Liver (tissue), 3 donors: ENCODE measurements around the gene PLEKHF1.

ENCODE experiments used
- ATF3 ChIP-seq: IDR thresholded peaks from 2 replicates; pipeline ENCODE4 v1.6.1; 2016; ENCODE audit warnings: antibody characterized with exemption
- CTCF ChIP-seq: fragments of 150-350 bp; IDR thresholded peaks from 2 replicates; pipeline ENCODE4 v1.5.1; 2017; ENCODE audit warnings: improper control_type of control experiment, low read depth, low read length; ENCODE audit not compliant: missing input control
- EGR1 ChIP-seq, 2 donors: IDR thresholded peaks; 2 replicates each; pipeline ENCODE4 v1.6.1; 2016 to 2018; ENCODE audit warnings: antibody characterized with exemption in 2 of 2, low read depth in 2 of 2
- GABPA ChIP-seq, 2 donors: IDR thresholded peaks in 1 of 2; conservative IDR thresholded peaks in 1 of 2; 2 replicates each; pipeline ENCODE4 v1.6.1; 2016; ENCODE audit warnings: antibody characterized with exemption in 2 of 2, mild to moderate bottlenecking in 1 of 2, moderate library complexity in 1 of 2
- MAX ChIP-seq: IDR thresholded peaks from 2 replicates; pipeline ENCODE4 v1.6.1; 2016; ENCODE audit warnings: antibody characterized with exemption
- RAD21 ChIP-seq, 2 donors: IDR thresholded peaks; 2 replicates each; pipeline ENCODE4 v1.6.1; 2016; ENCODE audit warnings: antibody characterized with exemption in 2 of 2, mild to moderate bottlenecking in 2 of 2
- SP1 ChIP-seq: IDR thresholded peaks from 2 replicates; pipeline ENCODE4 v1.6.1; 2018; ENCODE audit warnings: antibody characterized with exemption, mild to moderate bottlenecking
- YY1 ChIP-seq: IDR thresholded peaks from 2 replicates; pipeline ENCODE4 v1.6.1; 2016; ENCODE audit warnings: antibody characterized with exemption, mild to moderate bottlenecking
- ZBTB33 ChIP-seq: IDR thresholded peaks from 2 replicates; pipeline ENCODE4 v1.6.1; 2016; ENCODE audit warnings: antibody characterized with exemption
- donor health status: healthy.
- donor health status: healthy.

- TF ChIP-seq CTCF, result no peak
- TF ChIP-seq ATF3, result no peak
- no peak for TF ChIP-seq MAX
- no peak for TF ChIP-seq RAD21 (IDR thresholded peaks at IDR 0.05)
- TF ChIP-seq SP1, result no peak
- TF ChIP-seq EGR1 (IDR thresholded peaks at IDR 0.05; ENCODE audit: low read depth in 2 of 2), result no peak
- TF ChIP-seq GABPA (IDR thresholded peaks at IDR 0.05 in 1 of 2, conservative IDR thresholded peaks at IDR 0.05 in 1 of 2), result no peak
- TF ChIP-seq YY1, result no peak
- no peak for TF ChIP-seq ZBTB33
Observed at GRCh38 chr19:29639086-29639485, 26.2 kb upstream of the PLEKHF1 start.
